SK-N-SH (cell line): ENCODE results near the gene INF2. TPM values are rescaled to one million over a fixed set of nuclear protein-coding genes. Genes with fewer than 3 reads are reported as not detected.

Source experiments
- CTCF ChIA-PET: fragments of 300-600, 350-600 bp; formaldehyde crosslinking; extraction: SDS; loops from one replicate; lab custom pipeline; 2021; lab: Yijun Ruan, JAX
- POLR2A ChIA-PET: fragments of 350-600 bp; sonication (Branson Sonifier 250); formaldehyde crosslinking; extraction: SDS; loops from one replicate; lab custom pipeline; 2020; ENCODE audit warnings: antibody characterized with exemption, inconsistent platforms; lab: Yijun Ruan, JAX
- DNase-seq: peaks from one replicate; pipeline ENCODE4 v3.0.0; 2012
- H2AFZ ChIP-seq: fragments of 200-600 bp; sonication (generic); 2 replicates; pipeline ENCODE4 v1.8.1; 2016; ENCODE audit warnings: antibody characterized with exemption, mild to moderate bottlenecking, low read depth
- H3F3A ChIP-seq: fragments of 200-600 bp; sonication (generic); replicated peaks from 2 replicates; pipeline ENCODE3; 2016; ENCODE audit warnings: antibody characterized with exemption, mild to moderate bottlenecking; ENCODE audit not compliant: insufficient read depth
- H3K27ac ChIP-seq, 2 experiments: fragments of 200-500 bp in 1 of 2; fragments of 200-600 bp in 1 of 2; sonication (Bioruptor generic) in 1 of 2; sonication (generic), shearing (Covaris generic) in 1 of 2; 2 replicates each; pipeline versions ENCODE4 v1.5.1 to v1.6.1; 2014 to 2016; ENCODE audit warnings: low read depth in 2 of 2, inconsistent platforms in 1 of 2, low read length in 1 of 2, mild to moderate bottlenecking in 1 of 2, mixed read lengths in 1 of 2
- H3K27me3 ChIP-seq: fragments of 200-600 bp; sonication (generic), shearing (Covaris generic); 2 replicates; pipeline ENCODE4 v1.6.1; 2016; ENCODE audit warnings: mixed run types; ENCODE audit not compliant: insufficient read depth
- H3K36me3 ChIP-seq, 2 experiments: fragments of 200-500 bp in 1 of 2; fragments of 200-600 bp in 1 of 2; sonication (Bioruptor generic) in 1 of 2; sonication (generic) in 1 of 2; replicated peaks in 1 of 2; 2 replicates each; pipeline versions ENCODE3 to v1.5.1; 2014 to 2016; ENCODE audit warnings: low read length in 1 of 2, mild to moderate bottlenecking in 1 of 2; ENCODE audit not compliant: insufficient read depth in 2 of 2, control insufficient read depth in 1 of 2
- H3K4me1 ChIP-seq, 2 experiments: fragments of 200-500 bp in 1 of 2; fragments of 200-600 bp in 1 of 2; sonication (Bioruptor generic) in 1 of 2; sonication (generic), shearing (Covaris generic) in 1 of 2; 2 replicates each; pipeline versions ENCODE4 v1.5.1 to v1.6.1; 2014 to 2016; ENCODE audit warnings: low read depth in 1 of 2, low read length in 1 of 2, mixed run types in 1 of 2; ENCODE audit not compliant: insufficient read depth in 2 of 2, control insufficient read depth in 1 of 2
- H3K4me2 ChIP-seq: fragments of 200-600 bp; sonication (generic), shearing (Covaris generic); 2 replicates; pipeline ENCODE4 v1.6.1; 2017; ENCODE audit warnings: mixed run types
- H3K4me3 ChIP-seq, 2 experiments: fragments of 200-500 bp in 1 of 2; fragments of 200-600 bp in 1 of 2; sonication (Bioruptor generic) in 1 of 2; sonication (generic), shearing (Covaris generic) in 1 of 2; 2 replicates each; pipeline versions ENCODE4 v1.5.1 to v1.8.1; 2014 to 2016; ENCODE audit warnings: low read depth in 2 of 2, inconsistent platforms in 1 of 2, low read length in 1 of 2, mild to moderate bottlenecking in 1 of 2, mixed read lengths in 1 of 2, moderate library complexity in 1 of 2
- H3K79me2 ChIP-seq: fragments of 200-600 bp; sonication (generic); 2 replicates; pipeline ENCODE4 v1.8.1; 2017; ENCODE audit warnings: mild to moderate bottlenecking; ENCODE audit not compliant: insufficient read depth
- H3K9ac ChIP-seq: fragments of 200-600 bp; sonication (generic); 2 replicates; pipeline ENCODE4 v1.6.1; 2017; ENCODE audit warnings: mixed run types
- H3K9me2 ChIP-seq: fragments of 200-600 bp; sonication (generic); 2 replicates; pipeline ENCODE4 v1.6.1; 2017; ENCODE audit warnings: mixed run types
- H3K9me3 ChIP-seq: fragments of 200-600 bp; sonication (generic); 2 replicates; pipeline ENCODE4 v1.6.1; 2017; ENCODE audit warnings: mixed run types, mild to moderate bottlenecking, moderate library complexity
- H4K20me1 ChIP-seq: fragments of 200-600 bp; sonication (generic); 2 replicates; pipeline ENCODE4 v1.6.1; 2017; ENCODE audit warnings: mild to moderate bottlenecking, mixed run types; ENCODE audit not compliant: insufficient read depth
- EP300 ChIP-seq, 2 experiments: IDR thresholded peaks; 2 replicates each; pipeline versions ENCODE4 v1.4.0 to v1.6.1; 2012; ENCODE audit warnings: borderline replicate concordance in 1 of 2, low read depth in 1 of 2, low read length in 1 of 2
- FOXJ3 ChIP-seq: sonication (generic); formaldehyde crosslinking; IDR thresholded peaks from 2 replicates; pipeline ENCODE4 v1.5.1; 2020; ENCODE audit warnings: mild to moderate bottlenecking, missing genetic modification reagents
- FOXM1 ChIP-seq: IDR thresholded peaks from 2 replicates; pipeline ENCODE4 v1.4.0; 2012; ENCODE audit warnings: low read depth, mild to moderate bottlenecking
- GATA2 ChIP-seq: sonication (generic); formaldehyde crosslinking; IDR thresholded peaks from 2 replicates; pipeline ENCODE4 v1.5.0; 2020; ENCODE audit warnings: mild to moderate bottlenecking, missing genetic modification reagents
- IRF3 ChIP-seq: fragments of 150-350 bp; IDR thresholded peaks from 2 replicates; pipeline ENCODE4 v1.6.1; 2016; ENCODE audit warnings: mild to moderate bottlenecking, low read depth, low read length
- JUND ChIP-seq: IDR thresholded peaks from 2 replicates; pipeline ENCODE4 v1.4.0; 2012
- MXI1 ChIP-seq: IDR thresholded peaks from 2 replicates; pipeline ENCODE4 v1.6.1; 2012; ENCODE audit warnings: mild to moderate bottlenecking, low read depth, low read length, improper control_type of control experiment
- NFIC ChIP-seq: IDR thresholded peaks from 2 replicates; pipeline ENCODE4 v1.4.0; 2012; ENCODE audit warnings: borderline replicate concordance
- NRF1 ChIP-seq: IDR thresholded peaks from 2 replicates; pipeline ENCODE4 v1.6.1; 2012; ENCODE audit warnings: low read depth, mild to moderate bottlenecking, low read length
- RCOR1 ChIP-seq: fragments of 150-350 bp; IDR thresholded peaks from 2 replicates; pipeline ENCODE4 v1.6.1; 2017; ENCODE audit warnings: antibody characterized with exemption, low read length
- RFX5 ChIP-seq: IDR thresholded peaks from 2 replicates; pipeline ENCODE4 v1.6.1; 2012; ENCODE audit warnings: mild to moderate bottlenecking, improper control_type of control experiment, low read length
- SMC3 ChIP-seq: IDR thresholded peaks from 2 replicates; pipeline ENCODE4 v1.6.1; 2012; ENCODE audit warnings: low read depth, low read length, improper control_type of control experiment
- TAF1 ChIP-seq: IDR thresholded peaks from 2 replicates; pipeline ENCODE4 v1.6.1; 2012; ENCODE audit warnings: low read depth, mild to moderate bottlenecking, low read length, moderate library complexity, borderline replicate concordance
- ZBTB33 ChIP-seq: IDR thresholded peaks from 2 replicates; pipeline ENCODE4 v1.4.0; 2012; ENCODE audit warnings: low read depth, borderline replicate concordance
- WGBS: methylation state at CpG from one replicate; pipeline ENCODE4 v1.1.6; 2017; ENCODE audit warnings: low lambda C conversion rate; 5-methylcytosine and 5-hydroxymethylcytosine counted together
- polyA plus RNA-seq, 3 experiments: library from polyadenylated mRNA; depleted of rRNA; stranded (reverse); fragments of >200 nt; gene quantifications; 2 replicates each; pipeline ENCODE4 v1.2.3, GENCODE V29; 2012
- TF ChIP-seq, protein P1 (sequence below): IDR thresholded peaks from 2 replicates; pipeline ENCODE4; 2012

INF2 gene
- polyA plus RNA-seq, 1 of the 3 experiments (the other 2 are of a cell fraction), result 32.5 TPM

GRCh38 chr14:104718871-104719270, 29.5 kb downstream of the INF2 start (continued):
- TF ChIP-seq ZBTB33 (no peak), MXI1 (no peak)
- TF ChIP-seq, all 33 proteins: peak for 0

DNA sequence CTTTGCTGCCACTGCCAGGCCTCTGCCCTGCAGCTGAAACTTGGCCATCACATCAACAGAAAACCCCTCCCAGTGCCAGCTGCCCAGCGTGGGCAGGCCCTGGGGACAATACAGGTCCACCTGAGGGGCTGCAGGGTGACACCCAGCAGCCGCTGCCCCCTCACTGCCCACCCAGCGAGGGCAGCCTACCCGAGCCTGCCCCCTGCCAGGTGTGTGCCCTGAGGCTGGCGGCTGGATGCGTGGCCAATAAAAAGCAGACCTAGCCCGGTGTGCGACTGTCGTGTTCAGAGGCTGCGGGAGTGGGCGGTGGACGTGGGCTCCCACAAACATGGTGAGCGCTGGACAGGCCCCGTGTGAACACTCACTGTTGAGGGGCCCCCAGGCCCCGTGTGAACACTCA, 29.9 kb downstream of the INF2 start:
- peaks cover 0 to 16% of the 10 kb centered on the region in 2 experiments; a peak in 2 of 4 replicates for H3K4me1 ChIP-seq
- H3K27ac ChIP-seq, result no peak overlapping the region; a peak in 1 of 4 replicates
- H3K27me3 ChIP-seq, result no peaks in the 10 kb centered on the region
- ChIA-PET POLR2A (no interaction called here), CTCF (interaction anchor here (2.3 kb wide), 1 partner anchor 11 kb away, joined by 16 read pairs; no protein-coding TSS in a partner anchor)
- no peaks in the 10 kb centered on the region for H3F3A ChIP-seq
- no peak overlapping the region for H3K4me2 ChIP-seq
- TF ChIP-seq FOXM1 (no peak), RCOR1 (no peak), SMC3 (no peak), EP300 (IDR thresholded peaks at IDR 0.05; ENCODE audit: borderline replicate concordance in 1 of 2, low read depth in 1 of 2, low read length in 1 of 2) (no peak), NFIC (no peak), NRF1 (no peak), RFX5 (no peak), GATA2 (CRISPR knock-in tag) (no peak), FOXJ3 (CRISPR knock-in tag) (no peak), JUND (no peak), TAF1 (no peak), IRF3 (no peak), MXI1 (no peak)
- TF ChIP-seq, protein P1, sequence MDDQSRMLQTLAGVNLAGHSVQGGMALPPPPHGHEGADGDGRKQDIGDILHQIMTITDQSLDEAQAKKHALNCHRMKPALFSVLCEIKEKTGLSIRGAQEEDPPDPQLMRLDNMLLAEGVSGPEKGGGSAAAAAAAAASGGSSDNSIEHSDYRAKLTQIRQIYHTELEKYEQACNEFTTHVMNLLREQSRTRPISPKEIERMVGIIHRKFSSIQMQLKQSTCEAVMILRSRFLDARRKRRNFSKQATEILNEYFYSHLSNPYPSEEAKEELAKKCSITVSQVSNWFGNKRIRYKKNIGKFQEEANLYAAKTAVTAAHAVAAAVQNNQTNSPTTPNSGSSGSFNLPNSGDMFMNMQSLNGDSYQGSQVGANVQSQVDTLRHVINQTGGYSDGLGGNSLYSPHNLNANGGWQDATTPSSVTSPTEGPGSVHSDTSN, result no peak
- 92% methylated on average over 7 of the region's 15 CpGs for WGBS
- H3K79me2 ChIP-seq, result no peaks in the 10 kb centered on the region
- DNase-seq, result no peak
- H4K20me1 ChIP-seq, result peaks cover 11% of the 10 kb centered on the region; the same call in 1 of the 2 replicates
- H3K9me3 ChIP-seq, result no peaks in the 10 kb centered on the region
- H3K36me3 ChIP-seq, result peaks cover 4 to 21% of the 10 kb centered on the region in 2 experiments
- H2AFZ ChIP-seq, result no peak overlapping the region
- no peak overlapping the region for H3K9ac ChIP-seq
- no peak overlapping the region for H3K4me3 ChIP-seq
- no peaks in the 10 kb centered on the region for H3K9me2 ChIP-seq
